Endothelial cell (in vitro differentiated cells): ENCODE data around the gene LCE4A. TPM values are rescaled to one million over a fixed set of nuclear protein-coding genes. Genes with fewer than 3 reads are reported as not detected.
"Not testable (repeated sequence)": the region's sequence is repeated elsewhere in the genome, so short reads cannot be mapped to it uniquely, and the experiment has no call there.

Experiments used
- DNase-seq: peaks from one replicate; pipeline ENCODE4 v3.0.0; 2021; ENCODE audit warnings: low spot score
- H3K27ac Mint-ChIP-seq: one replicate; pipeline ENCODE4 v1.8.0; 2021; ENCODE audit warnings: mixed read lengths, inconsistent platforms; ENCODE audit not compliant: unreplicated experiment
- H3K27me3 Mint-ChIP-seq: one replicate; pipeline ENCODE4 v1.8.0; 2021; ENCODE audit warnings: mild to moderate bottlenecking, moderate library complexity, mixed read lengths, inconsistent platforms; ENCODE audit not compliant: unreplicated experiment
- H3K36me3 Mint-ChIP-seq: one replicate; pipeline ENCODE4 v1.8.0; 2021; ENCODE audit warnings: mild to moderate bottlenecking, low read depth, mixed read lengths, inconsistent platforms; ENCODE audit not compliant: unreplicated experiment
- H3K4me1 Mint-ChIP-seq: one replicate; pipeline ENCODE4 v1.8.0; 2021; ENCODE audit warnings: mild to moderate bottlenecking, mixed read lengths, inconsistent platforms; ENCODE audit not compliant: unreplicated experiment
- H3K4me3 Mint-ChIP-seq: one replicate; pipeline ENCODE4 v1.8.0; 2021; ENCODE audit warnings: mild to moderate bottlenecking, mixed read lengths, inconsistent platforms; ENCODE audit not compliant: unreplicated experiment
- H3K9me3 Mint-ChIP-seq: one replicate; pipeline ENCODE4 v1.8.0; 2021; ENCODE audit warnings: mixed read lengths, inconsistent platforms; ENCODE audit not compliant: unreplicated experiment
- total RNA-seq: library from RNA; stranded (reverse); fragmentation: NEBNext Ultra II Directional; extraction: Animal tissue kit (Norgen Biotek cat#: 25700); gene quantifications from one replicate; pipeline ENCODE4 v1.2.1, GENCODE V29; 2021; ENCODE audit not compliant: unreplicated experiment
- TF ChIP-seq, protein P1 (sequence below): fragments of 200-600 bp; sonication (generic); IDR thresholded peaks from one replicate; pipeline ENCODE4 v1.5.0; 2021; ENCODE audit warnings: antibody characterized with exemption; ENCODE audit not compliant: unreplicated experiment

Gene LCE4A
- total RNA-seq, 1 donor from 2014 or later: not detected

DNA sequence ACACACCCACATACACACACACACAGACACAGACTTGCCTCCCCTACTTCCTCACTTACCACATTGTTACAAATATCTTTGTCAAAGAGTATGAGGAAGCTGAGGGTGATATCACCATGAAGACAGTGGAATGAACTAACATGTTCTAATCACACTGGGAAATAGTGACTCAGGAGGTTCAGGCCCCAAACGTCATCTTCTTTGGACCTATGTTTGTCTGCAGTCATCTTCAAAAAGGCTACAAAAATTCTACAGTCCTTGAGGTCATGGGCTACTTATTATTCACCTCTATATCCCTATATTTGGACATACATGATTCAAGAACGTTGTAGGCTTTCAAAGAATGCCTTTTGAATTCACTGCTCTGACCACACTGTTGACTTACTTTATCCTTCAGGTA, 34.9 kb upstream of the LCE4A start:
- H3K4me1 Mint-ChIP-seq: no peaks in the 10 kb centered on the region
- no peak overlapping the region for H3K4me3 Mint-ChIP-seq
- H3K36me3 Mint-ChIP-seq: no peaks in the 10 kb centered on the region
- H3K9me3 Mint-ChIP-seq: no peaks in the 10 kb centered on the region
- no peak for DNase-seq
- no peaks in the 10 kb centered on the region for H3K27me3 Mint-ChIP-seq
- TF ChIP-seq, protein P1, sequence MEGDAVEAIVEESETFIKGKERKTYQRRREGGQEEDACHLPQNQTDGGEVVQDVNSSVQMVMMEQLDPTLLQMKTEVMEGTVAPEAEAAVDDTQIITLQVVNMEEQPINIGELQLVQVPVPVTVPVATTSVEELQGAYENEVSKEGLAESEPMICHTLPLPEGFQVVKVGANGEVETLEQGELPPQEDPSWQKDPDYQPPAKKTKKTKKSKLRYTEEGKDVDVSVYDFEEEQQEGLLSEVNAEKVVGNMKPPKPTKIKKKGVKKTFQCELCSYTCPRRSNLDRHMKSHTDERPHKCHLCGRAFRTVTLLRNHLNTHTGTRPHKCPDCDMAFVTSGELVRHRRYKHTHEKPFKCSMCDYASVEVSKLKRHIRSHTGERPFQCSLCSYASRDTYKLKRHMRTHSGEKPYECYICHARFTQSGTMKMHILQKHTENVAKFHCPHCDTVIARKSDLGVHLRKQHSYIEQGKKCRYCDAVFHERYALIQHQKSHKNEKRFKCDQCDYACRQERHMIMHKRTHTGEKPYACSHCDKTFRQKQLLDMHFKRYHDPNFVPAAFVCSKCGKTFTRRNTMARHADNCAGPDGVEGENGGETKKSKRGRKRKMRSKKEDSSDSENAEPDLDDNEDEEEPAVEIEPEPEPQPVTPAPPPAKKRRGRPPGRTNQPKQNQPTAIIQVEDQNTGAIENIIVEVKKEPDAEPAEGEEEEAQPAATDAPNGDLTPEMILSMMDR: no peak
- no peak overlapping the region for H3K27ac Mint-ChIP-seq

DNA sequence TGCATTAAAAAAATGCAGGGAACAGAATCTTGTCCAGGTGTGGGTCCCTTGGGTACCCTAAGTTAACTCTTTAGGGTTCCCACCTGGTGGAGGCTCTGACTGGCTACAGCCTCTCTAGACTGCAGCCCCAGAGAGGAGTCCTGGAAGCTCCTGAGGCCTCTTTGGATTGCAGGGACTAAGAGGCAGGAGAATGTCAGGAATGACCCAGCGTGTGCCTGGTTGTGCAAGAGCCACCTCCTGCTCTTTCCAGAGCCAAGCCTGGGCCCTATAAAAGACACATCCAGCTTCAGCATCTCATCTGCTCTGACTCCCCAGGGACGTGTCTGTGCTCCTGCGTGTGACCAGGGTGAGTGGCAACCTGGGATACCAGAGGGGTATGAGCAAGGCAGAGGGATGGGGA, 33.0 kb upstream of the LCE4A start, which contains the start of gene LCE2C:
Gene LCE2C, plus strand, starts transcription at position 297 of the 400 bp plus-strand sequence. CDS start 737 bp downstream, outside the sequence.
- H3K36me3 Mint-ChIP-seq, H3K27me3 Mint-ChIP-seq: not testable (repeated sequence)

DNA sequence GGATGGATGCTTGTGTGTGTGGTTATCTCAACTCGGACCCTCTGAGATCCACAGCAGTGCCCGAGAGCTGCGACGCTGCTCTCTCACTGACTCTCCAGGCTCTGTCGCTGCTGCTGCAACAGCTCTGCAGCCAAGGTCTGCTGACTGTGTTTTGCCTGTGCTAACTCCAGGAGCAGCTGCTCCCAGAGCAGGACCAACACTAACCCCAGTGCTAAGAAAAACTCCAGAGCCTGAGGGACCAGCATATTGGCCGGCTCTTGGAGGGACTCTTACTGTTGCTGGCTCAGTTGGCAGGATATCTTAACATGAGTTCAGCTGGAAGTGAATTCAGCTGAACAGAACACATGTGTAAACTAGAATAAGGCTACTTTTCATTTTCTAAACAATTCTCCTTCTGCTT, 28.5 kb upstream of the LCE4A start:
- no peaks in the 10 kb centered on the region for H3K9me3 Mint-ChIP-seq

More for the DNA sequence above, 33.0 kb upstream of the LCE4A start, which contains the start of gene LCE2C:
- H3K4me1 Mint-ChIP-seq, H3K9me3 Mint-ChIP-seq, H3K27ac Mint-ChIP-seq, DNase-seq, H3K4me3 Mint-ChIP-seq: not testable (repeated sequence)

DNA sequence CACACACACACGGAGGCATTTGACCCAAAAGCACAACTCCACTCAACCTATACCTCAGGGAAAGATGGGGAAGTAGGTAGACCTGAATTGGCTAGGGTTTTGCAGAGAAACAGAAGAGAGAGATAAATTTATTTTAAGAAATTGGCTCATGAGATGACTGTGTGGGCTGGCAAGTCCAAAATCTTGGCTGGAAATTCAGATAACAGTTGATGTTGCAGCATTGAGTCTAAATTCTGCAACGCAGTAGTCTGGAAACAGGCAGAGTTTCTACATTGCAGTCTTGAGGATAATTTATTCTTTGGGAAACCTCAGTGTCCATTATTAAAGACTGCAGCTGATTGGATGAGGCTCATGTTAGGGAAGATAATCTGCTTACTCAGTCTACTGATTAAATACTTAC, 26.3 kb upstream of the LCE4A start:
- Mint-ChIP-seq H3K4me3 (no peak overlapping the region), H3K27ac (no peak overlapping the region), H3K27me3 (no peaks in the 10 kb centered on the region), H3K4me1 (no peaks in the 10 kb centered on the region), H3K9me3 (no peaks in the 10 kb centered on the region), H3K36me3 (no peaks in the 10 kb centered on the region)
- no peak for DNase-seq
- TF ChIP-seq, protein P1: no peak

More for the DNA sequence above, 28.5 kb upstream of the LCE4A start:
- TF ChIP-seq, protein P1: no peak
- Mint-ChIP-seq H3K36me3 (no peaks in the 10 kb centered on the region), H3K4me3 (no peak overlapping the region), H3K27ac (no peak overlapping the region), H3K4me1 (no peaks in the 10 kb centered on the region), H3K27me3 (no peaks in the 10 kb centered on the region)
- no peak for DNase-seq

DNA sequence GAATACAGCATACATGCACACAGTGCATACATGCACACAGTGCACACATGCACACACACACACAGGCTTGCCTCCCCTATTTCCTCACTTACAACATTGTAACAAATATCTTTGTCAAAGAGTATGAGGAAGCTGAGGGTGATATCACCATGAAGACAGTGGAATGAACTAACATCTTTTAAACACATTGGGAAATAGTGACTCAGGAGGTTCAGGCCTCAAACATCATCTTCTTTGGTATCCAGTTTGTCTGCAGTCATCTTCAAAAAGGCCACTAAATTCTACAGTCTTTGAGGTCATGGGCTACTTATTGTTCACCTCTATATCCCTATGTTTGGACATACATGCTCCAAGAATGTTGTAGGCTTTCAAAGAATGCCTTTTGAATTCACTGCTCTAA, 24.1 kb upstream of the LCE4A start:
- H3K27me3 Mint-ChIP-seq: no peaks in the 10 kb centered on the region
- H3K36me3 Mint-ChIP-seq: no peaks in the 10 kb centered on the region
- no peak overlapping the region for H3K4me3 Mint-ChIP-seq
- H3K9me3 Mint-ChIP-seq: no peaks in the 10 kb centered on the region
- H3K27ac Mint-ChIP-seq: no peak overlapping the region
- no peak for DNase-seq
- H3K4me1 Mint-ChIP-seq: no peaks in the 10 kb centered on the region
- TF ChIP-seq, protein P1: no peak

DNA sequence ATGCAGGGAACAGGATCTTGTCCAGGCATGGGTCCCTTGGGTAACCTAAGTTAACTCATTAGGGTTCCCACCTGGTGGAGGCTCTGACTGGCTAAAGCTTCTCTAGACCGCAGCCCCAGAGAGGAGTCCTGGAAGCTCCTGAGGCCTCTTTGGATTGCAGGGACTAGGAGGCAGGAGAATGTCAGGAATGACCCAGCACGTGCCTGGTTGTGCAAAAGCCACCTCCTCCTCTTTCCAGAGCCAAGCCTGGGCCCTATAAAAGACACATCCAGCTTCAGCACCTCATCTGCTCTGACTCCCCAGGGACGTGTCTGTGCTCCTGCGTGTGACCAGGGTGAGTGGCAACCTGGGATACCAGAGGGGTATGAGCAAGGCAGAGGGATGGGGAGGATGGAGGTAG, 22.1 kb upstream of the LCE4A start, which contains the start of gene LCE2B:
Gene LCE2B, plus strand, starts transcription at position 301 of the 400 bp plus-strand sequence. CDS start 721 bp downstream, outside the sequence.
- H3K27me3 Mint-ChIP-seq, H3K36me3 Mint-ChIP-seq, H3K4me3 Mint-ChIP-seq, H3K9me3 Mint-ChIP-seq, H3K4me1 Mint-ChIP-seq, H3K27ac Mint-ChIP-seq, DNase-seq: not testable (repeated sequence)
